Hepatocyte (in vitro differentiated cells): ENCODE results near the gene ZFP30. TPM values are rescaled to one million over a fixed set of nuclear protein-coding genes. Genes with fewer than 3 reads are reported as not detected.

Source experiments
- DNase-seq: peaks from one replicate; pipeline ENCODE4 v3.0.0-alpha.2; 2016; ENCODE audit warnings: low spot score
- H2AFZ ChIP-seq: fragments of 200-600 bp; sonication (generic); 2 replicates; pipeline ENCODE4 v1.6.0; 2016; ENCODE audit warnings: antibody characterized with exemption, mild to moderate bottlenecking
- H3K27ac ChIP-seq: fragments of 200-600 bp; sonication (generic); 2 replicates; pipeline ENCODE4 v1.5.1; 2016; ENCODE audit warnings: mild to moderate bottlenecking
- H3K27me3 ChIP-seq: fragments of 200-600 bp; sonication (generic); 2 replicates; pipeline ENCODE4 v1.6.1; 2016
- H3K36me3 ChIP-seq: fragments of 200-600 bp; sonication (generic); replicated peaks from 2 replicates; pipeline ENCODE4 v1.5.1; 2016; ENCODE audit warnings: low read depth; ENCODE audit not compliant: insufficient read depth
- H3K4me1 ChIP-seq: fragments of 200-600 bp; sonication (generic); 2 replicates; pipeline ENCODE4 v1.5.1; 2016; ENCODE audit warnings: mild to moderate bottlenecking, moderate library complexity; ENCODE audit not compliant: insufficient read depth
- H3K4me2 ChIP-seq: fragments of 200-600 bp; sonication (generic); 2 replicates; pipeline ENCODE4 v1.6.0; 2016
- H3K4me3 ChIP-seq: fragments of 200-600 bp; sonication (generic); 2 replicates; pipeline ENCODE4 v1.5.1; 2016; ENCODE audit warnings: mild to moderate bottlenecking
- H3K79me2 ChIP-seq: fragments of 200-600 bp; sonication (generic); 2 replicates; pipeline ENCODE4 v1.6.0; 2017; ENCODE audit warnings: mild to moderate bottlenecking
- H3K9me2 ChIP-seq: fragments of 200-600 bp; sonication (generic); replicated peaks from 2 replicates; pipeline ENCODE4 v1.6.0; 2017; ENCODE audit warnings: mild to moderate bottlenecking; ENCODE audit not compliant: insufficient read depth
- H3K9me3 ChIP-seq: fragments of 200-600 bp; sonication (generic); 2 replicates; pipeline ENCODE4 v1.5.1; 2016; ENCODE audit warnings: low read depth, mild to moderate bottlenecking
- H4K20me1 ChIP-seq: fragments of 200-600 bp; sonication (generic); 2 replicates; pipeline ENCODE4 v1.6.0; 2016; ENCODE audit warnings: mild to moderate bottlenecking; ENCODE audit not compliant: insufficient read depth, poor library complexity, severe bottlenecking
- EZH2 ChIP-seq: fragments of 200-600 bp; sonication (generic); IDR thresholded peaks from 2 replicates; pipeline ENCODE4 v1.6.1; 2016; ENCODE audit warnings: antibody characterized with exemption, mild to moderate bottlenecking, borderline replicate concordance
- EZH2phosphoT487 ChIP-seq: fragments of 200-600 bp; sonication (generic); IDR thresholded peaks from one replicate; pipeline ENCODE4 v1.6.1; 2018; ENCODE audit warnings: antibody characterized with exemption, mild to moderate bottlenecking, low read depth, moderate library complexity; ENCODE audit not compliant: unreplicated experiment, severe bottlenecking
- WGBS: methylation state at CpG from one replicate; pipeline ENCODE4 v1.1.6; 2016; ENCODE audit warnings: low lambda C conversion rate; ENCODE audit errors: missing lambda C conversion rate; 5-methylcytosine and 5-hydroxymethylcytosine counted together
- polyA plus RNA-seq: library from polyadenylated mRNA; unstranded; fragments of >200 nt; fragmentation: Nextera tagmentation; extraction: Ambion mirVana; gene quantifications from 2 replicates; pipeline ENCODE4 v1.2.1, GENCODE V29; 2016
- total RNA-seq: library from RNA; depleted of rRNA; stranded (reverse); fragments of >200 nt; gene quantifications from 2 replicates; pipeline ENCODE4 v1.2.3, GENCODE V29; 2014
- TF ChIP-seq, protein P1 (sequence below): fragments of 200-600 bp; sonication (generic); IDR thresholded peaks from 2 replicates; pipeline ENCODE4 v1.5.1; 2016; ENCODE audit warnings: antibody characterized with exemption, mild to moderate bottlenecking; ENCODE audit not compliant: poor library complexity

Gene ZFP30
- total RNA-seq (12.0 and 19.0 TPM in 2 replicates), polyA plus RNA-seq (2.6 and 3.2 TPM in 2 replicates)

DNA sequence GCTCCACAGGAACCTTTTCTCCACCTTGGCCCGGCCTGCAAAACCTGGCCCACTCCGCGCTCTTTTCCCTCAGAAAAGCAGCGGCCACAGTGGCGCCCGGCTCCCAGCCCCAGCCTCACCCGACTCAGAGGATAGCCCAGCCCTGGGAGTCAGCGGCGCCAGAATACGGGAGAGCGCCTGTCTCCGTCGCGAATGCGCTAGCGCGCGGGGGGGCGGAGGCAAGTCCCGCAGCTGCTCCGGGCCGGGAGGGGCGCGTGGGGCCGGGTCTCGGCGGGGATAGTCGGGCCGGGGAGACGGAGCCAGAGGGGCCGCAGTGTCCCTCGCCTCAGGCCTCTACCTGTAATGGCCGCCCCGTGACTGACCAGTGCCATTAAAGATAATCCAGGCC lies at the start of gene ZFP30:
Gene ZFP30, minus strand, starts transcription at position 165 of the 388 bp plus-strand sequence. CDS start 7,643 bp downstream, outside the sequence.
- peak; percentile 95 for DNase-seq
- peak within 1 kb of the TSS; percentile 83 for H3K4me2 ChIP-seq
- peaks cover 46% of the 10 kb centered on the region for H3K79me2 ChIP-seq
- TF ChIP-seq, protein P1, sequence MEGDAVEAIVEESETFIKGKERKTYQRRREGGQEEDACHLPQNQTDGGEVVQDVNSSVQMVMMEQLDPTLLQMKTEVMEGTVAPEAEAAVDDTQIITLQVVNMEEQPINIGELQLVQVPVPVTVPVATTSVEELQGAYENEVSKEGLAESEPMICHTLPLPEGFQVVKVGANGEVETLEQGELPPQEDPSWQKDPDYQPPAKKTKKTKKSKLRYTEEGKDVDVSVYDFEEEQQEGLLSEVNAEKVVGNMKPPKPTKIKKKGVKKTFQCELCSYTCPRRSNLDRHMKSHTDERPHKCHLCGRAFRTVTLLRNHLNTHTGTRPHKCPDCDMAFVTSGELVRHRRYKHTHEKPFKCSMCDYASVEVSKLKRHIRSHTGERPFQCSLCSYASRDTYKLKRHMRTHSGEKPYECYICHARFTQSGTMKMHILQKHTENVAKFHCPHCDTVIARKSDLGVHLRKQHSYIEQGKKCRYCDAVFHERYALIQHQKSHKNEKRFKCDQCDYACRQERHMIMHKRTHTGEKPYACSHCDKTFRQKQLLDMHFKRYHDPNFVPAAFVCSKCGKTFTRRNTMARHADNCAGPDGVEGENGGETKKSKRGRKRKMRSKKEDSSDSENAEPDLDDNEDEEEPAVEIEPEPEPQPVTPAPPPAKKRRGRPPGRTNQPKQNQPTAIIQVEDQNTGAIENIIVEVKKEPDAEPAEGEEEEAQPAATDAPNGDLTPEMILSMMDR: no peak
- TF ChIP-seq EZH2 (no peak), EZH2phosphoT487 (no peak)
- H3K4me1 ChIP-seq: peaks cover 11% of the 10 kb centered on the region
- peak within 1 kb of the TSS; percentile 90 for H3K4me3 ChIP-seq
- under 1% methylated on average over 32 of the region's 34 CpGs for WGBS
- no peaks in the 10 kb centered on the region for H3K36me3 ChIP-seq
- H2AFZ ChIP-seq: peak within 1 kb of the TSS; percentile 88
- H3K9me3 ChIP-seq: peaks cover 3% of the 10 kb centered on the region
- H3K27ac ChIP-seq: peak within 1 kb of the TSS; percentile 96
- H4K20me1 ChIP-seq: peaks cover 10% of the 10 kb centered on the region
- H3K27me3 ChIP-seq: no peaks in the 10 kb centered on the region
- H3K9me2 ChIP-seq: no peaks in the 10 kb centered on the region

DNA sequence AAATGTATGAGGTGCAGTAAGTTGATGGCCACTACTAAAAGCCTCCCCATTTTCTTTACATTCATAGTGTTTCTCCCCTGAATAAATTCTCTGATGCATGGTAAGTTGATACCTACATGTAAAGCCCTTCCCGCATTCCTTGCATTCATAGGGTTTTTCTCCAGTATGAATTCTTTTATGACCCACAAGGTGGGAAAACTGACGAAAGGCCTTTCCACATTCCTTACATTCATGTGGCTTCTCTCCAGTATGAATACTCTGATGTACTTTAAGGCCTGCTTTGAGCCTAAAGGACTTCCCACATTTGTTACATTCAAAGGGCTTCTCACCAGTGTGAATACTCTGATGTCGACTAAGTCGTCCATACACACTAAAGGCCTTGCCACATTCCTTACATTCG lies 43.8 kb upstream of the ZFP30 start:
- Histone ChIP-seq H3K79me2 (no peaks in the 10 kb centered on the region), H3K4me1 (no peaks in the 10 kb centered on the region), H3K27ac (no peak overlapping the region), H3K4me3 (no peak overlapping the region), H3K9me2 (no peaks in the 10 kb centered on the region), H3K4me2 (no peak overlapping the region), H3K27me3 (no peaks in the 10 kb centered on the region), H3K36me3 (peaks cover 13% of the 10 kb centered on the region), H3K9me3 (peaks cover 11% of the 10 kb centered on the region), H4K20me1 (no peaks in the 10 kb centered on the region), H2AFZ (no peak overlapping the region)
- WGBS: 92% methylated on average over 5 of the region's 5 CpGs
- DNase-seq: no peak
- no peak for TF ChIP-seq EZH2
- TF ChIP-seq, protein P1: no peak
- no peak for TF ChIP-seq EZH2phosphoT487

DNA sequence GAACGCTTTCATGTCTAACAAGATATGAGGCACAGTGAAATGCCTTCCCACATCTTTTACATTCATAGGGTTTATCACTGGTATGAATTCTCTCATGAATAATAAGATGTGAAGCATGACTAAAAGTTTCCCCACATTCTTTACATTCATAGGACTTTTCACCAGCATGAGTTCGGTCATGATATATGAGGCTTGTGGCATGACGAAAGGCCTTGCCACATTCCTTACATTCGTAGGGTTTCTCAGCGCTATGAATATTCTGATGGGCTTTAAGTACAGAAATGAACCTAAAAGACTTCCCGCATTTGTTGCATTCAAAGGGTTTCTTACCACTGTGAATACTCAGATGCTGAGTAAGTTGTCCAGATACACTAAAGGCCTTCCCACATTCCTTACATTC lies 43.0 kb upstream of the ZFP30 start:
- DNase-seq: no peak
- Histone ChIP-seq H4K20me1 (no peaks in the 10 kb centered on the region), H3K9me3 (peaks cover 11% of the 10 kb centered on the region), H3K27me3 (no peaks in the 10 kb centered on the region), H3K9me2 (no peaks in the 10 kb centered on the region), H3K27ac (no peak overlapping the region), H2AFZ (no peak overlapping the region), H3K4me2 (no peak overlapping the region), H3K79me2 (no peaks in the 10 kb centered on the region), H3K4me3 (no peak overlapping the region), H3K4me1 (no peaks in the 10 kb centered on the region), H3K36me3 (peaks cover 13% of the 10 kb centered on the region)
- WGBS: 94% methylated on average over 6 of the region's 6 CpGs
- TF ChIP-seq, protein P1: no peak
- no peak for TF ChIP-seq EZH2phosphoT487
- no peak for TF ChIP-seq EZH2
